Measurements from ENCODE around the gene FBXO11. TPM values are rescaled to one million over a fixed set of nuclear protein-coding genes. Genes with fewer than 3 reads are reported as not detected.
A peak's percentile ranks its signal among the peaks of the same experiment; 100 is the strongest.

The FBXO11 gene
- polyA plus RNA-seq, 1 of the 3 experiments (the other 2 are of a cell fraction), result 26.6 TPM

- TF ChIP-seq MAX (IDR thresholded peaks at IDR 0.05; ENCODE audit: low read depth), result no peak
- TF ChIP-seq EZH2phosphoT487 (IDR thresholded peaks at IDR 0.05; ENCODE audit: borderline replicate concordance, low read depth), result no peak
- no peak for TF ChIP-seq GABPA (IDR thresholded peaks at IDR 0.05; ENCODE audit: low read depth)
- TF ChIP-seq FOSL2 (IDR thresholded peaks at IDR 0.05; ENCODE audit: borderline replicate concordance, low read depth), result no peak
- TF ChIP-seq YY1 (IDR thresholded peaks at IDR 0.05; ENCODE audit: low read depth), result no peak
- no peak for TF ChIP-seq ELF1 (IDR thresholded peaks at IDR 0.05)
- TF ChIP-seq EP300 (IDR thresholded peaks at IDR 0.05; ENCODE audit: borderline replicate concordance in 1 of 2, low read depth in 1 of 2, low read length in 1 of 2), result no peak; a peak in 1 of 4 replicates
- TF ChIP-seq JUND (IDR thresholded peaks at IDR 0.05), result no peak
- TF ChIP-seq MEF2A (IDR thresholded peaks at IDR 0.05; ENCODE audit: borderline replicate concordance, low read depth), result no peak
- TF ChIP-seq, protein P1, sequence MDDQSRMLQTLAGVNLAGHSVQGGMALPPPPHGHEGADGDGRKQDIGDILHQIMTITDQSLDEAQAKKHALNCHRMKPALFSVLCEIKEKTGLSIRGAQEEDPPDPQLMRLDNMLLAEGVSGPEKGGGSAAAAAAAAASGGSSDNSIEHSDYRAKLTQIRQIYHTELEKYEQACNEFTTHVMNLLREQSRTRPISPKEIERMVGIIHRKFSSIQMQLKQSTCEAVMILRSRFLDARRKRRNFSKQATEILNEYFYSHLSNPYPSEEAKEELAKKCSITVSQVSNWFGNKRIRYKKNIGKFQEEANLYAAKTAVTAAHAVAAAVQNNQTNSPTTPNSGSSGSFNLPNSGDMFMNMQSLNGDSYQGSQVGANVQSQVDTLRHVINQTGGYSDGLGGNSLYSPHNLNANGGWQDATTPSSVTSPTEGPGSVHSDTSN (IDR thresholded peaks at IDR 0.05), result no peak
- TF ChIP-seq, protein P2, sequence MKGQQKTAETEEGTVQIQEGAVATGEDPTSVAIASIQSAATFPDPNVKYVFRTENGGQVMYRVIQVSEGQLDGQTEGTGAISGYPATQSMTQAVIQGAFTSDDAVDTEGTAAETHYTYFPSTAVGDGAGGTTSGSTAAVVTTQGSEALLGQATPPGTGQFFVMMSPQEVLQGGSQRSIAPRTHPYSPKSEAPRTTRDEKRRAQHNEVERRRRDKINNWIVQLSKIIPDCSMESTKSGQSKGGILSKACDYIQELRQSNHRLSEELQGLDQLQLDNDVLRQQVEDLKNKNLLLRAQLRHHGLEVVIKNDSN (IDR thresholded peaks at IDR 0.05; ENCODE audit: borderline replicate concordance, low read depth), result no peak
- TF ChIP-seq TCF12 (IDR thresholded peaks at IDR 0.05), result no peak
- TF ChIP-seq TAF1 (IDR thresholded peaks at IDR 0.05; ENCODE audit: borderline replicate concordance, low read depth, low read length), result no peak
- TF ChIP-seq TEAD4 (IDR thresholded peaks at IDR 0.05; ENCODE audit: borderline replicate concordance, insufficient read depth), result no peak
- TF ChIP-seq USF2 (IDR thresholded peaks at IDR 0.05; ENCODE audit: borderline replicate concordance, low read depth, low read length), result no peak
- no peak for TF ChIP-seq RFX5 (IDR thresholded peaks at IDR 0.05; ENCODE audit: low read length)
- TF ChIP-seq POLR2AphosphoS5 (IDR thresholded peaks at IDR 0.05; ENCODE audit: low read depth, low read length), result no peak
Observed at GRCh38 chr2:47767880-47768609, 138.3 kb downstream of the FBXO11 start (continued).

DNA sequence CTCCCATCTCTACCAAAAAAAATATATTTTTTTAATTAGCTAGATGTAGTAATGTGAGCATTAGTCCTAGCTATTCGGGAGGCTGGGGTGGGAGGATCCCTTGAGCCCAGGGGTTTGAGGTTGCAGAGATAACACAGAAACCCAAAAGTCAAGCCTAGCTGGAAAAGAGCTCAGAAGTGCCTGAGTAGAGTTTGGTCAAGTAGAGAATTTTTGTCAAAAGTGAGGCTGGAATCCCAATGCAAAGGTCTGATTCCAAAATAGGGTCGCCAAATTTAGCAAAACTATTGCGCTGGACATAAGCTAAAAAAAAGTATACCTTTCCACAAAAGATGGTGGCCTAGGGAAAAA, 138.8 kb downstream of the FBXO11 start:
- Histone ChIP-seq H3K9me2 (no peaks in the 10 kb centered on the region), H3K27ac (ENCODE audit: low read depth in 2 of 2, low read length in 1 of 2) (no peak overlapping the region), H3K4me3 (ENCODE audit: low read depth in 2 of 2, low read length in 1 of 2) (peak overlapping the region in 1 of 2 experiments; percentile 28; a peak in 1 of 4 replicates), H3K4me2 (peak overlapping the region; percentile 36; the same call in 1 of the 2 replicates), H3K9me3 (no peaks in the 10 kb centered on the region), H3K27me3 (ENCODE audit: insufficient read depth) (no peaks in the 10 kb centered on the region), H3K79me2 (ENCODE audit: insufficient read depth) (no peaks in the 10 kb centered on the region), H3K9ac (no peak overlapping the region), H3K4me1 (ENCODE audit: control insufficient read depth in 1 of 2, insufficient read depth in 2 of 2, low read depth in 1 of 2, low read length in 1 of 2) (no peaks in the 10 kb centered on the region), H2AFZ (ENCODE audit: low read depth) (peak overlapping the region; percentile 73; the same call in 1 of the 2 replicates), H3K36me3 (replicated peaks in 1 of 2; ENCODE audit: control insufficient read depth in 1 of 2, insufficient read depth in 2 of 2, low read length in 1 of 2) (no peaks in the 10 kb centered on the region), H3F3A (replicated peaks; ENCODE audit: insufficient read depth) (peaks cover 4% of the 10 kb centered on the region), H4K20me1 (ENCODE audit: insufficient read depth) (no peaks in the 10 kb centered on the region)
- ChIA-PET CTCF (interaction anchor here (0.6 to 10.8 kb wide), 111 partner anchors 13 to 1422 kb away, joined by 3 to 228 read pairs (median 4); partner anchors contain the start of gene MSH6), POLR2A (interaction anchor here (0.6 to 0.9 kb wide), 2 partner anchors 433 to 848 kb away, joined by 3 to 6 read pairs; no protein-coding TSS in a partner anchor)
- WGBS (ENCODE audit: low lambda C conversion rate), result 12% methylated on average over 3 of the region's 3 CpGs
- DNase-seq, result no peak
- no peak for TF ChIP-seq GABPA (IDR thresholded peaks at IDR 0.05; ENCODE audit: low read depth)
- TF ChIP-seq TAF1 (IDR thresholded peaks at IDR 0.05; ENCODE audit: borderline replicate concordance, low read depth, low read length), result no peak
- TF ChIP-seq FOSL2 (IDR thresholded peaks at IDR 0.05; ENCODE audit: borderline replicate concordance, low read depth), result no peak
- no peak for TF ChIP-seq IRF3 (IDR thresholded peaks at IDR 0.05; ENCODE audit: low read depth, low read length)
- TF ChIP-seq RAD21 (IDR thresholded peaks at IDR 0.05; ENCODE audit: low read length), result no peak
- TF ChIP-seq, protein P1 (IDR thresholded peaks at IDR 0.05), result no peak
- no peak for TF ChIP-seq NFIC (IDR thresholded peaks at IDR 0.05; ENCODE audit: borderline replicate concordance)
- TF ChIP-seq TCF12 (IDR thresholded peaks at IDR 0.05), result no peak
- TF ChIP-seq FOXM1 (IDR thresholded peaks at IDR 0.05; ENCODE audit: low read depth), result no peak
- TF ChIP-seq NRF1 (IDR thresholded peaks at IDR 0.05; ENCODE audit: low read depth, low read length), result no peak
- TF ChIP-seq SMC3 (IDR thresholded peaks at IDR 0.05; ENCODE audit: low read depth, low read length), result no peak
- TF ChIP-seq CHD2 (IDR thresholded peaks at IDR 0.05; ENCODE audit: low read length, partially characterized antibody), result no peak
- no peak for TF ChIP-seq YY1 (IDR thresholded peaks at IDR 0.05; ENCODE audit: low read depth)

All from SK-N-SH (cell line).